ENCODE data around the gene BSPRY. TPM values are rescaled to one million over a fixed set of nuclear protein-coding genes. Genes with fewer than 3 reads are reported as not detected.

BSPRY gene
- total and polyA plus RNA-seq, 2 of the 13 experiments (the other 11 are each of a cell fraction or from before 2014, with no cell fraction given): 0.09 to 0.26 TPM

DNA sequence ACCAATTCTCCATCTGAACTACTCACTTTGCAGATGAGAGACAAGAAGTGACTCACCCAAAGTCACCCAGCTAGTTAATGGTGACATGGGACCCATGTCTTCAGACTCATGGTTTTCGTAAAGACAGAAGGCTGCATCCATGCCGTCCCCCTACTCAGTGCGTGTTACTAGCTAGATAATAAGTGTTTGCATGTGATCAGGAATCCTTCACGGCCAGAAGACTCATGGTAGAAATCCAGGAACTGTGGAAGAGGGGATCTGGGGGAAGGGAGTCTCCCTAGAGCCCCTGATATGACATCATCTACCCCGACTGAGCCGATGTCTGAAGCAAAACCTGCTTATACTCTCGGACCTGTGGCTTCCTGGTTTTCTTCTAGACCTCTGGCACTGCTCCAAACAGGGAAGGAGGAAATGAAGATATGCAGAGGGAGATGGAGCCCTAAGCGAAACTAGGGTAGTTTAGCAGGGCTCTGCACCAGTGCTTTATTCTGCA lies 49.5 kb upstream of the BSPRY start:
- TF ChIP-seq ZNF619 (CRISPR knock-in tag; IDR thresholded peaks at IDR 0.05) (no peak), ZNF780A (CRISPR knock-in tag; IDR thresholded peaks at IDR 0.05) (no peak), GPN1 (CRISPR knock-in tag; IDR thresholded peaks at IDR 0.05; ENCODE audit: borderline replicate concordance) (no peak), ATF7 (IDR thresholded peaks at IDR 0.05) (0 out of 2 replicates have a peak, but pooled peaks have one; percentile 20), ATF7 (CRISPR knock-in tag; IDR thresholded peaks at IDR 0.05) (no peak), MBD4 (IDR thresholded peaks at IDR 0.05; ENCODE audit: borderline replicate concordance, low read length) (no peak), ZNF205 (CRISPR knock-in tag; IDR thresholded peaks at IDR 0.05) (no peak), RORA (CRISPR knock-in tag; IDR thresholded peaks at IDR 0.05) (no peak), ZNF260 (CRISPR knock-in tag; IDR thresholded peaks at IDR 0.05; ENCODE audit: borderline replicate concordance, low read depth) (no peak)
- WGBS (ENCODE audit: low lambda C conversion rate): 58% methylated on average over 8 of the region's 8 CpGs
- no TSS peak for BruUV-seq (replicated peaks)
- Histone ChIP-seq H3K4me2 (ENCODE audit: low read depth, low read length) (no peak overlapping the region), H3K4me3 (replicated peaks in 1 of 3; ENCODE audit: insufficient read depth in 1 of 3, low read depth in 2 of 3, low read length in 3 of 3) (no peak overlapping the region), H3K4me1 (ENCODE audit: insufficient read depth, low read length) (peaks cover 31% of the 10 kb centered on the region), H3K9me3 (ENCODE audit: low read length) (no peaks in the 10 kb centered on the region), H4K20me1 (ENCODE audit: insufficient read depth, low read length) (no peaks in the 10 kb centered on the region), H3K9ac (ENCODE audit: insufficient read depth, low read depth, low read length) (no peak overlapping the region), H3K36me3 (replicated peaks in 1 of 2; ENCODE audit: control insufficient read depth in 1 of 2, insufficient read depth in 2 of 2, low read length in 2 of 2) (no peaks in the 10 kb centered on the region), H3K27me3 (ENCODE audit: control insufficient read depth in 1 of 2, insufficient read depth in 2 of 2, low read length in 2 of 2) (no peaks in the 10 kb centered on the region; a peak in 1 of 5 replicates), H2AFZ (ENCODE audit: low read length) (no peak overlapping the region), H3K27ac (ENCODE audit: extremely low read length, insufficient read depth, low read length) (no peak overlapping the region), H3K79me2 (ENCODE audit: insufficient read depth, low read length) (no peaks in the 10 kb centered on the region)
- ChIA-PET CTCF (ENCODE audit: low intra/inter-chr PET ratio, low total read pairs) (no interaction called here), POLR2A (no interaction called here)
- ATAC-seq (no peak), FAIRE-seq (no peak), DNase-seq (ENCODE audit: low spot score) (no peak)
- in situ Hi-C loops (cut with HindIII; ENCODE audit: extremely low pct_ligation_motif_present, low pct_unique_long_range_greater_than_20kb) (no loop called here), intact Hi-C loops (cut with micrococcal nuclease; ENCODE audit: unreplicated experiment) (no loop called here)

GRCh38 chr9:113301548-113301947 lies 47.8 kb upstream of the BSPRY start:
- ChIA-PET CTCF (ENCODE audit: low intra/inter-chr PET ratio, low total read pairs) (no interaction called here), POLR2A (no interaction called here)
- Histone ChIP-seq H3K4me1 (ENCODE audit: insufficient read depth, low read length) (peaks cover 31% of the 10 kb centered on the region), H2AFZ (ENCODE audit: low read length) (no peak overlapping the region), H3K4me3 (replicated peaks in 1 of 3; ENCODE audit: insufficient read depth in 1 of 3, low read depth in 2 of 3, low read length in 3 of 3) (no peak overlapping the region), H3K27ac (ENCODE audit: extremely low read length, insufficient read depth, low read length) (no peak overlapping the region), H3K4me2 (ENCODE audit: low read depth, low read length) (no peak overlapping the region), H4K20me1 (ENCODE audit: insufficient read depth, low read length) (no peaks in the 10 kb centered on the region), H3K9me3 (ENCODE audit: low read length) (no peaks in the 10 kb centered on the region), H3K79me2 (ENCODE audit: insufficient read depth, low read length) (no peaks in the 10 kb centered on the region), H3K9ac (ENCODE audit: insufficient read depth, low read depth, low read length) (no peak overlapping the region), H3K36me3 (replicated peaks in 1 of 2; ENCODE audit: control insufficient read depth in 1 of 2, insufficient read depth in 2 of 2, low read length in 2 of 2) (no peaks in the 10 kb centered on the region), H3K27me3 (ENCODE audit: control insufficient read depth in 1 of 2, insufficient read depth in 2 of 2, low read length in 2 of 2) (no peaks in the 10 kb centered on the region; a peak in 1 of 5 replicates)
- WGBS (ENCODE audit: low lambda C conversion rate): 80% methylated on average over 8 of the region's 8 CpGs
- intact Hi-C loops (cut with micrococcal nuclease; ENCODE audit: unreplicated experiment) (no loop called here), in situ Hi-C loops (cut with HindIII; ENCODE audit: extremely low pct_ligation_motif_present, low pct_unique_long_range_greater_than_20kb) (no loop called here)
- DNase-seq (ENCODE audit: low spot score) (no peak), ATAC-seq (no peak), FAIRE-seq (no peak)
- BruUV-seq (replicated peaks): no TSS peak
- TF ChIP-seq, protein P1, sequence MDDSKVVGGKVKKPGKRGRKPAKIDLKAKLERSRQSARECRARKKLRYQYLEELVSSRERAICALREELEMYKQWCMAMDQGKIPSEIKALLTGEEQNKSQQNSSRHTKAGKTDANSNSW (CRISPR knock-in tag; IDR thresholded peaks at IDR 0.05; ENCODE audit: borderline replicate concordance): no peak
- TF ChIP-seq CREB1 (IDR thresholded peaks at IDR 0.05): 0 out of 2 replicates have a peak, but pooled peaks have one; percentile 15
- no peak for TF ChIP-seq CREB1 (CRISPR knock-in tag; IDR thresholded peaks at IDR 0.05)
